Fibroblast of upper back skin (primary cell): ENCODE results near the gene CBS.
A peak's percentile ranks its signal among the peaks of the same experiment; 100 is the strongest.
"Not testable (repeated sequence)": the region's sequence is repeated elsewhere in the genome, so short reads cannot be mapped to it uniquely, and the experiment has no call there.

Experiments used
- DNase-seq: peaks from one replicate; pipeline ENCODE4 v3.0.0-alpha.2; 2013

CBS gene

GRCh38 chr21:43066690-43067089 is 8.9 kb downstream of the CBS start:
- not testable (repeated sequence) for DNase-seq

- not testable (repeated sequence) for DNase-seq
These were observed 9.6 kb downstream of the CBS start for GRCh38 chr21:43065991-43066390.

GRCh38 chr21:43064265-43064917 is 11.2 kb downstream of the CBS start:
- not testable (repeated sequence) for DNase-seq

- not testable (repeated sequence) for DNase-seq
These were observed 12.5 kb downstream of the CBS start for GRCh38 chr21:43062955-43063664.

GRCh38 chr21:43053112-43053511 is 22.5 kb downstream of the CBS start:
- not testable (repeated sequence) for DNase-seq

GRCh38 chr21:43045876-43046821 is 29.5 kb downstream of the CBS start:
- DNase-seq: not testable (repeated sequence)

- not testable (repeated sequence) for DNase-seq
These were observed 30.3 kb downstream of the CBS start for GRCh38 chr21:43045165-43045875.

- DNase-seq: not testable (repeated sequence)
These were observed 31.1 kb downstream of the CBS start for GRCh38 chr21:43044547-43044946.

- DNase-seq: not testable (repeated sequence)
These were observed 32.3 kb downstream of the CBS start for GRCh38 chr21:43043291-43043690.

- not testable (repeated sequence) for DNase-seq
These were observed 33.5 kb downstream of the CBS start for GRCh38 chr21:43042169-43042568.

GRCh38 chr21:43038659-43039044 is 37.0 kb downstream of the CBS start:
- not testable (repeated sequence) for DNase-seq

- not testable (repeated sequence) for DNase-seq
These were observed 37.5 kb downstream of the CBS start for GRCh38 chr21:43037918-43038658.

- not testable (repeated sequence) for DNase-seq
These were observed 38.7 kb downstream of the CBS start for GRCh38 chr21:43036889-43037288.

- DNase-seq: no peak
These were observed 40.8 kb downstream of the CBS start for GRCh38 chr21:43034826-43035225.

- no peak for DNase-seq
These were observed 41.5 kb downstream of the CBS start for GRCh38 chr21:43034101-43034500.

- DNase-seq: no peak
These were observed 44.5 kb downstream of the CBS start for GRCh38 chr21:43031121-43031619.

GRCh38 chr21:43029785-43030184 is 45.9 kb downstream of the CBS start:
- no peak for DNase-seq

GRCh38 chr21:43027846-43028731 is 47.5 kb downstream of the CBS start:
- no peak for DNase-seq

- DNase-seq: peak; percentile 69
These were observed 49.9 kb downstream of the CBS start for GRCh38 chr21:43025636-43026180.

- DNase-seq: no peak
These were observed 51.0 kb downstream of the CBS start for GRCh38 chr21:43024439-43025136.
